HCT116 (cell line): ENCODE results near the gene RTN1. TPM values are rescaled to one million over a fixed set of nuclear protein-coding genes. Genes with fewer than 3 reads are reported as not detected.

ENCODE experiments used
- ATAC-seq: fragments of 200-7000 bp; cut with Tn5 transposase; 2 replicates; pipeline ENCODE4 v1.9.1; 2020; ENCODE audit warnings: mild to moderate bottlenecking, moderate library complexity
- BruUV-seq: library from RNA; stranded (reverse); fragments of 400-500 nt; replicated peaks from 2 replicates; lab custom pipeline; 2021; lab: Mats Ljungman, UMichigan
- CTCF ChIA-PET: fragments of 300-600 bp; sonication (Branson Sonifier 250); formaldehyde crosslinking; loops from one replicate; lab custom pipeline; 2021; ENCODE audit warnings: antibody characterized with exemption; lab: Charles Lee
- POLR2A ChIA-PET: fragments of 300-600, 350-600 bp; sonication (Branson Sonifier 250); formaldehyde crosslinking; loops from one replicate; lab custom pipeline; 2021; ENCODE audit warnings: antibody characterized with exemption; lab: Charles Lee
- RAD21 ChIA-PET, 2 experiments: fragments of 300-600 bp; sonication (Branson Sonifier 250); formaldehyde crosslinking; loops; one replicate each; lab custom pipeline; 2023; ENCODE audit warnings: low total read pairs in 2 of 2; ENCODE audit not compliant: uncharacterized antibody in 2 of 2, unreplicated experiment in 2 of 2, low non-redundant PET in 1 of 2; lab: Charles Lee
- DNase-seq: peaks from one replicate; pipeline ENCODE4 v3.0.0-alpha.2; 2010; ENCODE audit warnings: low read depth, low spot score
- H2AFZ ChIP-seq: fragments of 200-600 bp; shearing (Covaris generic), sonication (generic); 2 replicates; pipeline ENCODE4 v1.6.1; 2017; ENCODE audit warnings: low read depth, mixed run types, mixed read lengths, antibody characterized with exemption, low read length; ENCODE audit not compliant: poor library complexity, severe bottlenecking
- H3K27ac ChIP-seq: 2 replicates; pipeline ENCODE4 v1.5.1; 2012; ENCODE audit warnings: low read depth, low read length
- H3K27me3 ChIP-seq: fragments of 200-600 bp; sonication (generic); 2 replicates; pipeline ENCODE4 v1.6.1; 2016; ENCODE audit warnings: mixed run types, low read length, mixed read lengths; ENCODE audit not compliant: insufficient read depth
- H3K36me3 ChIP-seq, 2 experiments: fragments of 200-500 bp in 1 of 2; fragments of 200-600 bp in 1 of 2; sonication (Bioruptor generic) in 1 of 2; sonication (generic) in 1 of 2; 2 replicates each; pipeline versions ENCODE4 v1.5.1 to v1.6.1; 2014 to 2016; ENCODE audit warnings: low read length in 2 of 2, inconsistent platforms in 1 of 2, mixed read lengths in 1 of 2, mixed run types in 1 of 2; ENCODE audit not compliant: insufficient read depth in 2 of 2, control insufficient read depth in 1 of 2
- H3K4me1 ChIP-seq, 2 experiments: fragments of 200-600 bp in 1 of 2; sonication (generic) in 1 of 2; 2 replicates each; pipeline versions ENCODE4 v1.5.1 to v1.6.1; 2012 to 2017; ENCODE audit warnings: low read length in 2 of 2, inconsistent platforms in 1 of 2, mild to moderate bottlenecking in 1 of 2, mixed read lengths in 1 of 2, mixed run types in 1 of 2, moderate library complexity in 1 of 2; ENCODE audit not compliant: insufficient read depth in 2 of 2, control insufficient read depth in 1 of 2
- H3K4me2 ChIP-seq: fragments of 200-600 bp; sonication (generic); 2 replicates; pipeline ENCODE4 v1.6.1; 2017; ENCODE audit warnings: mixed run types, low read length, mixed read lengths
- H3K4me3 ChIP-seq, 2 experiments: fragments of 200-600 bp in 1 of 2; sonication (generic) in 1 of 2; replicated peaks in 1 of 2; 2 replicates each; pipeline ENCODE4 v1.5.1; 2011 to 2016; ENCODE audit warnings: low read length in 2 of 2, control low read depth in 1 of 2, low read depth in 1 of 2, mild to moderate bottlenecking in 1 of 2, mixed read lengths in 1 of 2, mixed run types in 1 of 2
- H3K79me2 ChIP-seq: fragments of 200-600 bp; sonication (generic); 2 replicates; pipeline ENCODE4 v1.6.1; 2017; ENCODE audit warnings: mild to moderate bottlenecking, mixed run types, low read length, moderate library complexity, mixed read lengths; ENCODE audit not compliant: insufficient read depth
- H3K9ac ChIP-seq: fragments of 200-600 bp; sonication (generic); 2 replicates; pipeline ENCODE4 v1.6.1; 2016; ENCODE audit warnings: low read length, mixed read lengths
- H3K9me2 ChIP-seq: fragments of 200-600 bp; sonication (generic), shearing (Covaris generic); 2 replicates; pipeline ENCODE4 v1.6.1; 2017; ENCODE audit warnings: mixed run types, mild to moderate bottlenecking, moderate library complexity; ENCODE audit not compliant: insufficient read depth
- H3K9me3 ChIP-seq, 2 experiments: fragments of 200-500 bp in 1 of 2; fragments of 200-600 bp in 1 of 2; sonication (Bioruptor generic) in 1 of 2; sonication (generic) in 1 of 2; 2 replicates each; pipeline ENCODE4 v1.6.1; 2014 to 2017; ENCODE audit warnings: low read length in 2 of 2, mixed read lengths in 2 of 2, inconsistent platforms in 1 of 2, low read depth in 1 of 2, mild to moderate bottlenecking in 1 of 2, mixed run types in 1 of 2, moderate library complexity in 1 of 2; ENCODE audit not compliant: control insufficient read depth in 1 of 2, insufficient read depth in 1 of 2
- H4K20me1 ChIP-seq: fragments of 200-600 bp; sonication (generic), shearing (Covaris generic); 2 replicates; pipeline ENCODE4 v1.6.1; 2017; ENCODE audit warnings: mixed run types, mild to moderate bottlenecking, moderate library complexity; ENCODE audit not compliant: insufficient read depth
- CBX3 ChIP-seq: IDR thresholded peaks from 2 replicates; pipeline ENCODE4 v1.6.1; 2012; ENCODE audit warnings: low read depth
- CEBPB ChIP-seq: IDR thresholded peaks from 2 replicates; pipeline ENCODE4 v1.6.1; 2012; ENCODE audit warnings: low read depth
- CTCF ChIP-seq, 3 experiments: fragments of 200-600 bp in 1 of 3; sonication (generic) in 1 of 3; IDR thresholded peaks in 2 of 3; conservative IDR thresholded peaks in 1 of 3; 2 replicates each; pipeline ENCODE4 v1.5.1; 2012 to 2017; ENCODE audit warnings: low read depth in 2 of 3, low read length in 2 of 3, antibody characterized with exemption in 1 of 3, borderline replicate concordance in 1 of 3, control low read depth in 1 of 3, mild to moderate bottlenecking in 1 of 3, mixed read lengths in 1 of 3, mixed run types in 1 of 3, moderate library complexity in 1 of 3; ENCODE audit not compliant: insufficient read depth in 1 of 3
- EGR1 ChIP-seq: IDR thresholded peaks from 2 replicates; pipeline ENCODE4 v1.6.1; 2012; ENCODE audit warnings: low read depth
- EZH2 ChIP-seq: fragments of 200-600 bp; sonication (generic); IDR thresholded peaks from 2 replicates; pipeline ENCODE4 v1.6.1; 2017; ENCODE audit warnings: antibody characterized with exemption, mixed run types
- MAX ChIP-seq: IDR thresholded peaks from 2 replicates; pipeline ENCODE4 v1.6.1; 2012
- POLR2A ChIP-seq: IDR thresholded peaks from 2 replicates; pipeline ENCODE4 v1.7.0; 2011; ENCODE audit warnings: borderline replicate concordance; ENCODE audit not compliant: insufficient read depth, insufficient read length; ENCODE audit errors: extremely low read depth
- RAD21 ChIP-seq: IDR thresholded peaks from 2 replicates; pipeline ENCODE4 v1.6.1; 2012; ENCODE audit warnings: low read depth, mild to moderate bottlenecking
- SIN3A ChIP-seq: IDR thresholded peaks from 2 replicates; pipeline ENCODE4 v1.6.1; 2012; ENCODE audit warnings: low read depth
- ZNF274 ChIP-seq: fragments of 200-500 bp; sonication (Bioruptor generic); IDR thresholded peaks from 2 replicates; pipeline ENCODE4 v1.6.1; 2014; ENCODE audit warnings: mild to moderate bottlenecking, low read depth, low read length, inconsistent platforms
- intact Hi-C: fragments of 100-400 bp; cut with micrococcal nuclease; formaldehyde crosslinking; loops from 2 replicates; pipeline ENCODE4 v1.10.0; 2022
- total RNA-seq: library from RNA; stranded (reverse); gene quantifications from one replicate; pipeline ENCODE4 v1.2.1, GENCODE V29; 2021; ENCODE audit not compliant: unreplicated experiment

Gene RTN1
- total RNA-seq, 1 experiment from 2014 or later, result 0.57 TPM

GRCh38 chr14:59638885-59639284, 231.7 kb downstream of the RTN1 start:
- no TSS peak for BruUV-seq
- ChIA-PET POLR2A (no interaction called here), RAD21 (no interaction called here), CTCF (no interaction called here)
- no peak overlapping the region for H3K9ac ChIP-seq
- H3K27me3 ChIP-seq, result no peaks in the 10 kb centered on the region
- H2AFZ ChIP-seq, result no peak overlapping the region
- H3K79me2 ChIP-seq, result no peaks in the 10 kb centered on the region
- no peaks in the 10 kb centered on the region for H4K20me1 ChIP-seq
- no peak for DNase-seq
- H3K9me3 ChIP-seq, result peaks cover 0 to 6% of the 10 kb centered on the region in 2 experiments; a peak in 2 of 4 replicates
- H3K9me2 ChIP-seq, result no peaks in the 10 kb centered on the region
- H3K4me1 ChIP-seq, result no peaks in the 10 kb centered on the region
- intact Hi-C loops, result no loop called here
- TF ChIP-seq MAX, result no peak
- TF ChIP-seq, all 23 proteins: peak for 0
- H3K36me3 ChIP-seq, result no peaks in the 10 kb centered on the region
- H3K27ac ChIP-seq, result no peak overlapping the region
- H3K4me3 ChIP-seq, result no peak overlapping the region
- no peak overlapping the region for H3K4me2 ChIP-seq
- ATAC-seq, result no peak

GRCh38 chr14:59634617-59635016, 236.0 kb downstream of the RTN1 start:
- no peak overlapping the region for H2AFZ ChIP-seq
- BruUV-seq, result no TSS peak
- intact Hi-C loops, result no loop called here
- no peaks in the 10 kb centered on the region for H3K4me1 ChIP-seq
- DNase-seq, result no peak
- ChIA-PET RAD21 (no interaction called here), CTCF (interaction anchor here (3.7 kb wide), 1 partner anchor 263 kb away, joined by 36 read pairs; no protein-coding TSS in a partner anchor), POLR2A (no interaction called here)
- H3K9me3 ChIP-seq, result no peaks in the 10 kb centered on the region
- TF ChIP-seq CEBPB, result no peak
- TF ChIP-seq SIN3A, result no peak
- TF ChIP-seq ZNF274, result no peak
- no peak for TF ChIP-seq RAD21
- TF ChIP-seq EZH2, result no peak
- no peak for TF ChIP-seq POLR2A
- no peak for TF ChIP-seq CBX3
- no peak for TF ChIP-seq CTCF (IDR thresholded peaks at IDR 0.05 in 2 of 3, conservative IDR thresholded peaks at IDR 0.05 in 1 of 3; ENCODE audit: borderline replicate concordance in 1 of 3, insufficient read depth in 1 of 3, low read depth in 2 of 3, low read length in 2 of 3)
- TF ChIP-seq EGR1, result no peak
- H3K27me3 ChIP-seq, result no peaks in the 10 kb centered on the region
- H3K4me3 ChIP-seq, result no peak overlapping the region
- H3K36me3 ChIP-seq, result no peaks in the 10 kb centered on the region
- ATAC-seq, result no peak
- no peaks in the 10 kb centered on the region for H3K9me2 ChIP-seq
- H3K27ac ChIP-seq, result no peak overlapping the region
- H3K9ac ChIP-seq, result no peak overlapping the region
- H3K4me2 ChIP-seq, result no peak overlapping the region
- no peaks in the 10 kb centered on the region for H3K79me2 ChIP-seq
- H4K20me1 ChIP-seq, result no peaks in the 10 kb centered on the region
